Prostate gland (tissue), 2 donors: Measurements from ENCODE around the gene NT5DC4. TPM values are rescaled to one million over a fixed set of nuclear protein-coding genes. Genes with fewer than 3 reads are reported as not detected.

Source experiments
- DNase-seq: peaks from one replicate; pipeline ENCODE4 v3.0.0-alpha.2; 2019; ENCODE audit warnings: low spot score
- H3K27ac ChIP-seq, 2 donors: fragments of 200-600 bp; sonication (generic); 2 replicates each; pipeline ENCODE4 v1.5.1; 2017 to 2019
- H3K27me3 ChIP-seq: fragments of 200-600 bp; sonication (generic); replicated peaks from 2 replicates; pipeline ENCODE4 v1.5.1; 2019; ENCODE audit not compliant: insufficient read depth
- H3K36me3 ChIP-seq, 2 donors: fragments of 200-600 bp; sonication (generic); 1 replicate in 1 of 2; 2 replicates in 1 of 2; pipeline versions ENCODE4 v1.5.1 to v1.8.1; 2017 to 2019
- H3K4me1 ChIP-seq: fragments of 200-600 bp; sonication (generic); replicated peaks from 2 replicates; pipeline ENCODE4 v1.5.1; 2019
- H3K4me3 ChIP-seq, 2 donors: fragments of 200-600 bp; sonication (generic); 2 replicates each; pipeline ENCODE4 v1.5.1; 2017 to 2019
- H3K9me3 ChIP-seq: fragments of 200-600 bp; sonication (generic); 2 replicates; pipeline ENCODE4 v1.5.1; 2017
- POLR2A ChIP-seq: fragments of 450-650 bp; IDR thresholded peaks from one replicate; pipeline ENCODE4 v1.6.1; 2016; ENCODE audit warnings: antibody characterized with exemption, mild to moderate bottlenecking
- POLR2AphosphoS5 ChIP-seq: sonication (generic); formaldehyde crosslinking; IDR thresholded peaks from one replicate; pipeline ENCODE4 v1.6.1; 2017; ENCODE audit warnings: antibody characterized with exemption
- WGBS: methylation state at CpG from one replicate; pipeline ENCODE4 v1.1.5; 2018; 5-methylcytosine and 5-hydroxymethylcytosine counted together
- intact Hi-C: fragments of 100-400 bp; cut with DNase I; formaldehyde crosslinking; loops from one replicate; pipeline ENCODE4 v1.14.2; 2022
- total RNA-seq, 2 donors: library from RNA; depleted of rRNA; stranded (reverse); fragments of >200 nt; gene quantifications; one replicate each; pipeline ENCODE4 v1.1.0, GENCODE V29; 2016
- TF ChIP-seq, protein P1 (sequence below), 4 experiments: fragments of 200-600 bp in 2 of 4; fragments of 450-650 bp in 2 of 4; sonication (generic) in 2 of 4; IDR thresholded peaks; 1 replicate in 3 of 4; 2 replicates in 1 of 4; pipeline ENCODE4 v1.5.1; 2016 to 2019; ENCODE audit warnings: antibody characterized with exemption in 4 of 4, mild to moderate bottlenecking in 2 of 4, moderate library complexity in 2 of 4

NT5DC4 gene
- total RNA-seq, 2 donors from 2014 or later, result 0.23 TPM; not detected in 1

DNA sequence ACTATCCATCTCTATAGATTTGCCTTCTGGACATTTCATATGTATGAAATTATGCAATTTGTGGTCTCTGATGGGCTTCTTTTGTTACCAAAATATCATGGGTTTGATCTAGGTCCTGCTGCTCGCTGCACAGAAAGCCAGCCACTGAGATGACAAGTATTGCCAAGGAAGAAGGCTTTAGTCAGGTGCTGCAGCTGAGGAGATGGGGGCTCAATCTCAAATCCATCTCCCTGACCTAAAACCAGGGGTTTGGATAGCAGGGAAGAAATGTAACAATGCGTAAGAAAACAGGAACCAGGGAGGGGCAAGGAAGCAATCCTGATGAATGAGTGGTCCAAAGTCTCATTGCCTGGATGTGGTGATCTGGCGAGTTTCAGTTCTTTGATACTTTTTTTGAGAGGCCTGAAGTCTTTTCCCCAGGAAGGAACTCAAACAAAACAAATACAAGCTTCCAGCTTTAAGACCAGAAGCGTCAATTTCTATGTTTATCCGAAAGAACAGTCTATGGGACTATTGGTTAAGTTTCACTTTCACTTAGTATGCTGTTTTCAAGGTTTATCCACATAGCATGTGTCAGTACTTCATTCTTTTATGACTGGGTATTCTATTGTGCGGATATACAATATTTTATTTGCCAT lies 47.0 kb downstream of the NT5DC4 start:
- no peak for TF ChIP-seq POLR2A
- TF ChIP-seq, protein P1, sequence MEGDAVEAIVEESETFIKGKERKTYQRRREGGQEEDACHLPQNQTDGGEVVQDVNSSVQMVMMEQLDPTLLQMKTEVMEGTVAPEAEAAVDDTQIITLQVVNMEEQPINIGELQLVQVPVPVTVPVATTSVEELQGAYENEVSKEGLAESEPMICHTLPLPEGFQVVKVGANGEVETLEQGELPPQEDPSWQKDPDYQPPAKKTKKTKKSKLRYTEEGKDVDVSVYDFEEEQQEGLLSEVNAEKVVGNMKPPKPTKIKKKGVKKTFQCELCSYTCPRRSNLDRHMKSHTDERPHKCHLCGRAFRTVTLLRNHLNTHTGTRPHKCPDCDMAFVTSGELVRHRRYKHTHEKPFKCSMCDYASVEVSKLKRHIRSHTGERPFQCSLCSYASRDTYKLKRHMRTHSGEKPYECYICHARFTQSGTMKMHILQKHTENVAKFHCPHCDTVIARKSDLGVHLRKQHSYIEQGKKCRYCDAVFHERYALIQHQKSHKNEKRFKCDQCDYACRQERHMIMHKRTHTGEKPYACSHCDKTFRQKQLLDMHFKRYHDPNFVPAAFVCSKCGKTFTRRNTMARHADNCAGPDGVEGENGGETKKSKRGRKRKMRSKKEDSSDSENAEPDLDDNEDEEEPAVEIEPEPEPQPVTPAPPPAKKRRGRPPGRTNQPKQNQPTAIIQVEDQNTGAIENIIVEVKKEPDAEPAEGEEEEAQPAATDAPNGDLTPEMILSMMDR (IDR thresholded peaks at IDR 0.05), result no peak
- no peak for TF ChIP-seq POLR2AphosphoS5
- intact Hi-C loops, result no loop called here
- Histone ChIP-seq H3K27ac (no peak overlapping the region), H3K9me3 (no peaks in the 10 kb centered on the region), H3K36me3 (no peaks in the 10 kb centered on the region), H3K4me1 (no peaks in the 10 kb centered on the region), H3K4me3 (no peak overlapping the region), H3K27me3 (no peaks in the 10 kb centered on the region)
- 76% methylated on average over 6 of the region's 6 CpGs for WGBS
- DNase-seq, result no peak

GRCh38 chr2:112768432-112768831 lies 47.6 kb downstream of the NT5DC4 start:
- H3K27me3 ChIP-seq, result no peaks in the 10 kb centered on the region
- intact Hi-C loops, result no loop called here
- WGBS, result 79% methylated on average over 1 of the region's 1 CpG
- no peak for TF ChIP-seq POLR2AphosphoS5
- TF ChIP-seq POLR2A, result no peak
- TF ChIP-seq, protein P1 (IDR thresholded peaks at IDR 0.05), result no peak
- no peak for DNase-seq
- no peaks in the 10 kb centered on the region for H3K4me1 ChIP-seq
- no peaks in the 10 kb centered on the region for H3K9me3 ChIP-seq
- H3K27ac ChIP-seq, result no peak overlapping the region
- H3K4me3 ChIP-seq, result no peak overlapping the region
- H3K36me3 ChIP-seq, result no peaks in the 10 kb centered on the region

DNA sequence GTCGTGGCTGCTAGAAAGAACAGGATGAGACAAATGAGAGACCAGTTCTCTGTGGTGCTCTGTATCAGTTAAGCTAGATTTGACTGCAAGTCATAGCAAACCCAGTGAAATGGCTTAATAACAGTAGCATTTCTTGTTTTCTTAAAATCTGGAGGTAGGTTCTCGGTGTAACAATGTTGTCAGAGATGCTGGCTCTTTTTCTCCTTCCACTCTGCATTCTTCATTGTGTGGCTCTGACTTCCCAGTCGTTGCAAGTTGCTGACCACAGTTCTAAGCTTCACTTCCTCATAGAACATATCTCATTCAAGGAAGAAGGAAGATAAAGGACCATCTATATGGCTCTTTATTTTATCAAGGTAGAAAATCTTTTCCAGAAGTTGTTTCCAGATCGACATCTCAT lies 51.5 kb downstream of the NT5DC4 start:
- H3K27me3 ChIP-seq, result no peaks in the 10 kb centered on the region
- intact Hi-C loops, result no loop called here
- no peak overlapping the region for H3K4me3 ChIP-seq
- no peak for TF ChIP-seq POLR2AphosphoS5
- TF ChIP-seq, protein P1 (IDR thresholded peaks at IDR 0.05), result no peak
- no peak for TF ChIP-seq POLR2A
- no peaks in the 10 kb centered on the region for H3K4me1 ChIP-seq
- H3K27ac ChIP-seq, result no peak overlapping the region
- WGBS, result 76% methylated on average over 4 of the region's 4 CpGs
- no peaks in the 10 kb centered on the region for H3K36me3 ChIP-seq
- no peaks in the 10 kb centered on the region for H3K9me3 ChIP-seq
- DNase-seq, result no peak

GRCh38 chr2:112772911-112773475 lies 52.2 kb downstream of the NT5DC4 start:
- Histone ChIP-seq H3K4me3 (no peak overlapping the region), H3K4me1 (no peaks in the 10 kb centered on the region), H3K27me3 (no peaks in the 10 kb centered on the region), H3K36me3 (no peaks in the 10 kb centered on the region), H3K27ac (no peak overlapping the region), H3K9me3 (no peaks in the 10 kb centered on the region)
- intact Hi-C loops, result no loop called here
- 37% methylated on average over 2 of the region's 2 CpGs for WGBS
- TF ChIP-seq POLR2AphosphoS5 (no peak), POLR2A (no peak)
- TF ChIP-seq, protein P1 (IDR thresholded peaks at IDR 0.05), result no peak
- no peak for DNase-seq

DNA sequence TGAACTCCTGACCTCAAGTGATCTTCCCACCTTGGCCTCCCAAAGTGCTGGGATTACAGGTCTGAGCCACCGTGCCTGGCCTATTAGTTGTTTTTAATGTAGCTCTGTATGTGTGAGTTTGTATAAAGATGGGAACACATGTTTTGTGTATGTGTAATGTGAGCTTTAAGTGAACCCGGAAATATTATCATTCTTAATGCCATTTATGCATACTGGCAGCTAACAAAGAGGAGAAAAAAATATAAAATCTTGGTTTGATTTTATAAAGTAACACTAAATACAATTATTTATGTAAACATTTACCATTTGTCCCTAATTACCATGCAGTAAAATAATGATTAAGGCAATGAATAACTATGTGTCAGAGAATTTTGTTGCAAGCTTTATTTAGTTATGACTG lies 52.7 kb downstream of the NT5DC4 start:
- TF ChIP-seq POLR2A, result no peak
- TF ChIP-seq, protein P1 (IDR thresholded peaks at IDR 0.05), result no peak
- no peak for TF ChIP-seq POLR2AphosphoS5
- H3K36me3 ChIP-seq, result no peaks in the 10 kb centered on the region
- H3K27ac ChIP-seq, result no peak overlapping the region
- H3K4me1 ChIP-seq, result no peaks in the 10 kb centered on the region
- intact Hi-C loops, result no loop called here
- no peak overlapping the region for H3K4me3 ChIP-seq
- H3K27me3 ChIP-seq, result no peaks in the 10 kb centered on the region
- H3K9me3 ChIP-seq, result no peaks in the 10 kb centered on the region
- DNase-seq, result no peak
- WGBS, result 79% methylated on average over 2 of the region's 2 CpGs
